H1 (cell line): ENCODE measurements around the gene CCDC120. TPM values are rescaled to one million over a fixed set of nuclear protein-coding genes. Genes with fewer than 3 reads are reported as not detected.

Experiments used
- CTCF ChIA-PET: fragments of 300-600 bp; sonication (Branson Sonifier 250); formaldehyde crosslinking; loops from one replicate; lab custom pipeline; 2021; ENCODE audit not compliant: partially characterized antibody; lab: Charles Lee
- POLR2A ChIA-PET: fragments of 300-600 bp; sonication (Branson Sonifier 250); formaldehyde crosslinking; loops from one replicate; lab custom pipeline; 2021; ENCODE audit warnings: inconsistent platforms; ENCODE audit not compliant: partially characterized antibody; lab: Charles Lee
- DNase-seq, 2 experiments: peaks; one replicate each; pipeline versions ENCODE4 v3.0.0 to v3.0.0-alpha.2; 2010 to 2022; ENCODE audit warnings: low spot score in 2 of 2, low read depth in 1 of 2, mixed read lengths in 1 of 2
- FAIRE-seq: peaks from 2 replicates; lab custom pipeline; 2011; peaks lifted over from hg19 to GRCh38; lab: Jason Lieb, UNC
- H2AFZ ChIP-seq: 2 replicates; pipeline ENCODE4 v1.8.1; 2012; ENCODE audit warnings: low read length, inconsistent platforms
- H2AK5ac ChIP-seq: 2 replicates; pipeline ENCODE4 v1.6.1; 2013; ENCODE audit warnings: low read depth, low read length
- H2BK120ac ChIP-seq: replicated peaks from 2 replicates; pipeline ENCODE3; 2013; ENCODE audit warnings: low read depth, low read length, inconsistent platforms
- H2BK12ac ChIP-seq: 2 replicates; pipeline ENCODE4 v1.6.1; 2013; ENCODE audit warnings: low read depth, low read length
- H2BK15ac ChIP-seq: 2 replicates; pipeline ENCODE4 v1.6.1; 2013; ENCODE audit warnings: low read length
- H2BK20ac ChIP-seq: 2 replicates; pipeline ENCODE4 v1.6.1; 2013; ENCODE audit warnings: low read length
- H2BK5ac ChIP-seq: 2 replicates; pipeline ENCODE4 v1.6.1; 2013; ENCODE audit warnings: low read depth, low read length
- H3K14ac ChIP-seq: 2 replicates; pipeline ENCODE4 v1.6.1; 2013; ENCODE audit warnings: inconsistent platforms; ENCODE audit not compliant: insufficient read length
- H3K18ac ChIP-seq: 2 replicates; pipeline ENCODE4 v1.6.1; 2013; ENCODE audit warnings: low read length; ENCODE audit errors: extremely low read depth
- H3K23ac ChIP-seq: 2 replicates; pipeline ENCODE4 v1.6.1; 2013; ENCODE audit warnings: inconsistent platforms; ENCODE audit not compliant: insufficient read length
- H3K23me2 ChIP-seq: 2 replicates; pipeline ENCODE4 v1.6.1; 2013; ENCODE audit warnings: low read depth, low read length
- H3K27ac ChIP-seq: 2 replicates; pipeline ENCODE4 v1.6.1; 2011; ENCODE audit warnings: low read depth, low read length, inconsistent platforms
- H3K27me3 ChIP-seq, 4 experiments: replicated peaks in 1 of 4; 1 replicate in 1 of 4; 2 replicates in 3 of 4; pipeline versions ENCODE4 v1.6.1 to v1.8.1; 2011 to 2013; ENCODE audit warnings: low read length in 3 of 4, mild to moderate bottlenecking in 3 of 4, inconsistent platforms in 2 of 4, mixed read lengths in 2 of 4, moderate library complexity in 1 of 4; ENCODE audit not compliant: control insufficient read depth in 3 of 4, insufficient read depth in 3 of 4; ENCODE audit errors: extremely low read depth in 1 of 4
- H3K36me3 ChIP-seq, 4 experiments: 2 replicates each; pipeline versions ENCODE4 v1.6.1 to v1.8.1; 2011 to 2013; ENCODE audit warnings: mild to moderate bottlenecking in 4 of 4, low read length in 3 of 4, moderate library complexity in 2 of 4, control low read depth in 1 of 4, inconsistent platforms in 1 of 4; ENCODE audit not compliant: insufficient read depth in 4 of 4, control insufficient read depth in 2 of 4
- H3K4ac ChIP-seq: replicated peaks from 2 replicates; pipeline ENCODE3; 2013; ENCODE audit warnings: low read length, low read depth, mixed read lengths, inconsistent platforms; ENCODE audit not compliant: insufficient read length
- H3K4me1 ChIP-seq, 4 experiments: replicated peaks in 1 of 4; 1 replicate in 1 of 4; 2 replicates in 3 of 4; pipeline versions ENCODE4 v1.6.1 to v1.8.1; 2011 to 2013; ENCODE audit warnings: low read length in 3 of 4, inconsistent platforms in 2 of 4, mixed read lengths in 1 of 4; ENCODE audit not compliant: insufficient read depth in 4 of 4, control insufficient read depth in 3 of 4
- H3K4me2 ChIP-seq, 2 experiments: 2 replicates each; pipeline versions ENCODE4 v1.6.1 to v1.8.1; 2011 to 2013; ENCODE audit warnings: low read depth in 2 of 2, low read length in 2 of 2, control low read depth in 1 of 2, inconsistent platforms in 1 of 2, mild to moderate bottlenecking in 1 of 2; ENCODE audit not compliant: insufficient read depth in 1 of 2
- H3K4me3 ChIP-seq, 4 experiments: fragments of 200-600, 300-600 bp in 1 of 4; sonication (generic), shearing (Covaris generic), sonication (Bioruptor Twin) in 1 of 4; 2 replicates each; pipeline versions ENCODE4 v1.5.1 to v1.8.1; 2011 to 2016; ENCODE audit warnings: low read length in 4 of 4, low read depth in 3 of 4, control low read depth in 2 of 4, inconsistent platforms in 2 of 4, mild to moderate bottlenecking in 2 of 4, mixed read lengths in 1 of 4, moderate library complexity in 1 of 4; ENCODE audit not compliant: insufficient read depth in 2 of 4; ENCODE audit errors: extremely low read depth in 1 of 4
- H3K56ac ChIP-seq: replicated peaks from 2 replicates; pipeline ENCODE3; 2013; ENCODE audit warnings: low read depth, mild to moderate bottlenecking, mixed read lengths, low read length, inconsistent platforms; ENCODE audit not compliant: insufficient read length
- H3K79me1 ChIP-seq: 2 replicates; pipeline ENCODE4 v1.6.1; 2013; ENCODE audit warnings: low read depth, low read length, control low read depth
- H3K79me2 ChIP-seq, 2 experiments: 2 replicates each; pipeline versions ENCODE4 v1.6.1 to v1.8.1; 2012 to 2013; ENCODE audit warnings: low read length in 2 of 2, mild to moderate bottlenecking in 2 of 2, inconsistent platforms in 1 of 2; ENCODE audit not compliant: insufficient read depth in 2 of 2, control insufficient read depth in 1 of 2
- H3K9ac ChIP-seq, 4 experiments: replicated peaks in 1 of 4; 1 replicate in 1 of 4; 2 replicates in 3 of 4; pipeline versions ENCODE4 v1.6.1 to v1.8.1; 2011 to 2013; ENCODE audit warnings: low read depth in 3 of 4, low read length in 3 of 4, control low read depth in 2 of 4, mild to moderate bottlenecking in 2 of 4, moderate library complexity in 2 of 4, inconsistent platforms in 1 of 4; ENCODE audit errors: extremely low read depth in 1 of 4
- H3K9me3 ChIP-seq, 2 experiments: 2 replicates each; pipeline versions ENCODE4 v1.6.1 to v1.8.1; 2012 to 2013; ENCODE audit warnings: mild to moderate bottlenecking in 2 of 2, moderate library complexity in 2 of 2, control low read depth in 1 of 2, inconsistent platforms in 1 of 2, low read depth in 1 of 2, low read length in 1 of 2, mixed read lengths in 1 of 2; ENCODE audit not compliant: insufficient read depth in 2 of 2
- H4K20me1 ChIP-seq, 2 experiments: replicated peaks in 1 of 2; 2 replicates each; pipeline versions ENCODE3 to v1.8.1; 2011 to 2013; ENCODE audit warnings: inconsistent platforms in 2 of 2, low read length in 2 of 2, mild to moderate bottlenecking in 1 of 2; ENCODE audit not compliant: insufficient read depth in 2 of 2, control insufficient read depth in 1 of 2
- H4K5ac ChIP-seq: 2 replicates; pipeline ENCODE4 v1.6.1; 2013; ENCODE audit warnings: low read length, low read depth, mixed read lengths, inconsistent platforms; ENCODE audit not compliant: insufficient read length
- H4K8ac ChIP-seq: 2 replicates; pipeline ENCODE4 v1.8.0; 2013; ENCODE audit warnings: mild to moderate bottlenecking, moderate library complexity, low read length, inconsistent platforms; ENCODE audit not compliant: insufficient read depth; ENCODE audit errors: extremely low read depth
- H4K91ac ChIP-seq: replicated peaks from 2 replicates; pipeline ENCODE3; 2013; ENCODE audit warnings: low read length, mixed read lengths, inconsistent platforms; ENCODE audit not compliant: insufficient read length
- CEBPB ChIP-seq: IDR thresholded peaks from 2 replicates; pipeline ENCODE4 v1.6.1; 2012; ENCODE audit warnings: low read depth, low read length
- CTBP2 ChIP-seq: IDR thresholded peaks from 2 replicates; pipeline ENCODE4 v1.7.0; 2011; ENCODE audit warnings: borderline replicate concordance, mild to moderate bottlenecking, moderate library complexity, mixed read lengths, low read length; ENCODE audit not compliant: insufficient read depth, insufficient read length
- HDAC2 ChIP-seq, 2 experiments: fragments of 300-600 bp in 1 of 2; sonication (generic) in 1 of 2; IDR thresholded peaks; 2 replicates each; pipeline ENCODE4 v1.6.1; 2011 to 2012; ENCODE audit warnings: low read depth in 2 of 2, low read length in 2 of 2, mild to moderate bottlenecking in 2 of 2, moderate library complexity in 2 of 2, borderline replicate concordance in 1 of 2, inconsistent platforms in 1 of 2
- HDAC6 ChIP-seq: IDR thresholded peaks from one replicate; pipeline ENCODE4 v1.7.1; 2012; ENCODE audit warnings: low read depth, mild to moderate bottlenecking, inconsistent platforms, low read length, moderate library complexity
- POLR2AphosphoS5 ChIP-seq: IDR thresholded peaks from 2 replicates; pipeline ENCODE4 v1.6.1; 2011; ENCODE audit warnings: low read depth, low read length
- RFX5 ChIP-seq: IDR thresholded peaks from 2 replicates; pipeline ENCODE4 v1.6.1; 2011; ENCODE audit warnings: low read depth, low read length, improper control_type of control experiment, borderline replicate concordance
- RXRA ChIP-seq: IDR thresholded peaks from 2 replicates; pipeline ENCODE4 v1.6.1; 2011; ENCODE audit warnings: low read depth, mild to moderate bottlenecking, low read length, moderate library complexity; ENCODE audit not compliant: insufficient read depth
- TAF1 ChIP-seq: IDR thresholded peaks from 2 replicates; pipeline ENCODE4 v1.6.1; 2011; ENCODE audit warnings: mild to moderate bottlenecking, low read depth, low read length
- WGBS, 2 experiments: shearing (Covaris generic) in 1 of 2; methylation state at CpG; one replicate each; pipeline versions ENCODE4 v1.1.6 to v1.1.7; 2013 to 2015; ENCODE audit warnings: low lambda C conversion rate in 2 of 2, mixed read lengths in 2 of 2, inconsistent platforms in 1 of 2, low coverage in 1 of 2, missing lambda C conversion rate in 1 of 2; ENCODE audit not compliant: insufficient replicate concordance in 2 of 2, insufficient coverage in 1 of 2, insufficient read length in 1 of 2; ENCODE audit errors: extremely low coverage in 1 of 2, missing lambda C conversion rate in 1 of 2; 5-methylcytosine and 5-hydroxymethylcytosine counted together
- polyA plus RNA-seq, 7 experiments: library from polyadenylated mRNA; depleted of rRNA in 3 of 7; stranded (reverse) in 5 of 7; unstranded in 2 of 7; fragments of >200 nt in 5 of 7; fragments of 200-250 nt in 2 of 7; gene quantifications; 1 replicate in 5 of 7; 2 replicates in 1 of 7; 4 replicates in 1 of 7; pipeline versions ENCODE4 v1.2.1 to v1.2.3, GENCODE V29; 2011 to 2013; ENCODE audit warnings: missing spikeins in 2 of 7, mixed read lengths in 2 of 7
- total RNA-seq: library from RNA; stranded (reverse); fragmentation: NEBNext Ultra II Directional; extraction: Animal tissue kit (Norgen Biotek cat#: 25700); gene quantifications from 2 replicates; pipeline ENCODE4 v1.2.1, GENCODE V29; 2021

The CCDC120 gene
- total and polyA plus RNA-seq, 2 of the 8 experiments (the other 6 are each of a cell fraction or from before 2014, with no cell fraction given), result 4.9 to 11.9 TPM

GRCh38 chrX:49089553-49089952 lies 30.8 kb downstream of the CCDC120 start:
- Histone ChIP-seq H3K27ac (no peak overlapping the region), H4K20me1 (no peaks in the 10 kb centered on the region), H3K14ac (no peak overlapping the region), H3K4me3 (no peak overlapping the region), H2BK120ac (no peak overlapping the region), H2BK15ac (no peak overlapping the region), H4K5ac (no peak overlapping the region), H3K36me3 (no peaks in the 10 kb centered on the region), H3K4ac (no peak overlapping the region), H3K79me1 (no peaks in the 10 kb centered on the region), H2AK5ac (no peak overlapping the region), H4K8ac (no peak overlapping the region), H3K27me3 (no peaks in the 10 kb centered on the region), H3K4me2 (no peak overlapping the region), H2BK12ac (no peak overlapping the region), H2BK20ac (no peak overlapping the region), H4K91ac (no peak overlapping the region), H3K23me2 (no peaks in the 10 kb centered on the region), H3K18ac (no peak overlapping the region), H3K79me2 (no peaks in the 10 kb centered on the region), H2BK5ac (no peak overlapping the region), H3K4me1 (no peaks in the 10 kb centered on the region), H3K9me3 (no peaks in the 10 kb centered on the region), H3K23ac (no peak overlapping the region), H3K56ac (no peak overlapping the region), H2AFZ (no peak overlapping the region), H3K9ac (no peak overlapping the region)
- CTCF ChIA-PET, result interaction anchor here (1.2 kb wide), 1 partner anchor 10 kb away, joined by 3 read pairs; the partner anchor contains the start of gene WDR45
- WGBS, 2 experiments, result 75% methylated on average over 1 of the region's 4 CpGs; no CpG with 5 or more reads in 1 of the 2 experiments
- POLR2A ChIA-PET, result interaction anchor here (1.3 kb wide), 1 partner anchor 8 kb away, joined by 4 read pairs; no protein-coding TSS in a partner anchor
- DNase-seq (no peak), FAIRE-seq (no peak)
- TF ChIP-seq CEBPB, result no peak
- no peak for TF ChIP-seq POLR2AphosphoS5
- TF ChIP-seq RFX5, result no peak
- no peak for TF ChIP-seq TAF1
- TF ChIP-seq HDAC2 (IDR thresholded peaks at IDR 0.05; ENCODE audit: borderline replicate concordance in 1 of 2, low read depth in 2 of 2, low read length in 2 of 2), result no peak
- no peak for TF ChIP-seq RXRA
- no peak for TF ChIP-seq HDAC6
- TF ChIP-seq CTBP2, result no peak
